Body of pancreas (tissue), 4 donors: ENCODE measurements around the gene ABCA13.

Experiments used
- POLR2A ChIP-seq, 3 donors: fragments of 450-650 bp; IDR thresholded peaks; one replicate each; pipeline ENCODE4 v1.6.1; 2016; ENCODE audit warnings: antibody characterized with exemption in 3 of 3, mild to moderate bottlenecking in 2 of 3
- TF ChIP-seq, protein P1 (sequence below), 7 experiments: fragments of 450-650 bp in 4 of 7; fragments of 200-600 bp in 3 of 7; sonication (generic) in 3 of 7; IDR thresholded peaks; one replicate each; pipeline ENCODE4 v1.5.1; 2016 to 2019; ENCODE audit warnings: antibody characterized with exemption in 7 of 7

DNA sequence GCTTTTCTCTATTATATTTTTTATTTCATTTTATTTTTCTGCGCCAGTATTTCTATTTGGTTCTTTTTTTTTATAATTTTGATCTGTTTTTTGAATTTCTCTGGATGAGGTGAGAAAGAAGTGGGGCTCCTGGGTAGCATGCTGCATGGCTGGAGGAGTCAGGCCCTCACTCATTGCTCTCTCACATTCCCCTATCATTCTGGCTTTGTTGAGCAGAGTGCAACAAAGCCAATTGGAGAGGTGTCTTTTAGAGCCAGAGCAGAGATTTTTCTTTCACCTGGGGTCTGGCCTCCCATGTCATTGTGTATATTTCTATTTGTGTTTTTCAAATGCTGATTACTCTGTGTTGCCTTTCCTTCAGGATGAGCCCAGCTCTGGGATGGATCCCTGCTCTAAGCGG, 423.1 kb downstream of the ABCA13 start:
- TF ChIP-seq, protein P1, sequence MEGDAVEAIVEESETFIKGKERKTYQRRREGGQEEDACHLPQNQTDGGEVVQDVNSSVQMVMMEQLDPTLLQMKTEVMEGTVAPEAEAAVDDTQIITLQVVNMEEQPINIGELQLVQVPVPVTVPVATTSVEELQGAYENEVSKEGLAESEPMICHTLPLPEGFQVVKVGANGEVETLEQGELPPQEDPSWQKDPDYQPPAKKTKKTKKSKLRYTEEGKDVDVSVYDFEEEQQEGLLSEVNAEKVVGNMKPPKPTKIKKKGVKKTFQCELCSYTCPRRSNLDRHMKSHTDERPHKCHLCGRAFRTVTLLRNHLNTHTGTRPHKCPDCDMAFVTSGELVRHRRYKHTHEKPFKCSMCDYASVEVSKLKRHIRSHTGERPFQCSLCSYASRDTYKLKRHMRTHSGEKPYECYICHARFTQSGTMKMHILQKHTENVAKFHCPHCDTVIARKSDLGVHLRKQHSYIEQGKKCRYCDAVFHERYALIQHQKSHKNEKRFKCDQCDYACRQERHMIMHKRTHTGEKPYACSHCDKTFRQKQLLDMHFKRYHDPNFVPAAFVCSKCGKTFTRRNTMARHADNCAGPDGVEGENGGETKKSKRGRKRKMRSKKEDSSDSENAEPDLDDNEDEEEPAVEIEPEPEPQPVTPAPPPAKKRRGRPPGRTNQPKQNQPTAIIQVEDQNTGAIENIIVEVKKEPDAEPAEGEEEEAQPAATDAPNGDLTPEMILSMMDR (IDR thresholded peaks at IDR 0.05), result no peak
- TF ChIP-seq POLR2A (IDR thresholded peaks at IDR 0.05), result no peak
